Left renal cortex interstitium (tissue), 4 donors: ENCODE data around the gene PPP1R12A. TPM values are rescaled to one million over a fixed set of nuclear protein-coding genes. Genes with fewer than 3 reads are reported as not detected.
"Not testable (repeated sequence)": the region's sequence is repeated elsewhere in the genome, so short reads cannot be mapped to it uniquely, and the experiment has no call there.

ENCODE experiments used
- DNase-seq, 4 donors: peaks; one replicate each; pipeline ENCODE4 v3.0.0-alpha.2; 2013; ENCODE audit warnings: low read depth in 4 of 4, low spot score in 2 of 4, missing footprints in 1 of 4
- polyA plus RNA-seq, 4 donors: library from polyadenylated mRNA; unstranded; fragments of 120-200 nt; gene quantifications; one replicate each; pipeline ENCODE4 v1.2.1, GENCODE V29; 2013; ENCODE audit not compliant: insufficient read length in 4 of 4

The PPP1R12A gene
- polyA plus RNA-seq, 4 donors, result 90.9 to 115 (median 102) TPM

DNA sequence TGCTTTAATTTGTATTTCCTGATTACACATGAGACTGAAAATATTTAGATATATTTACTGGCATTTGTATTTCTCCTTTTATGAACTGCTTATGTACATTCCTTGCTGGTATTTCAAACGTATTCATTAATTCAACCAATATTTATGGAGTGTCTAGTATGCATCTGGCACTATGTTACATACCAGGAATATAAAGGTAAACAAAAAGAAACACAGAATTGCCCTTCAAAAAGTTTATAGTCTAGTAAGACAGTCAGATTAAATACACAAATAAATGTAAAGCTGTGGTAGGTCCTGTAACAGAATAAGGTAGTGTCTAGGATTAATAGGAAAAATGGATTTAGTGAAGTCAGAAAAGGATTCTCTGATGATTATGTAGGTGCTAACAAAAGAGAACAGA lies 87.5 kb downstream of the PPP1R12A start:
- no peak for DNase-seq

DNA sequence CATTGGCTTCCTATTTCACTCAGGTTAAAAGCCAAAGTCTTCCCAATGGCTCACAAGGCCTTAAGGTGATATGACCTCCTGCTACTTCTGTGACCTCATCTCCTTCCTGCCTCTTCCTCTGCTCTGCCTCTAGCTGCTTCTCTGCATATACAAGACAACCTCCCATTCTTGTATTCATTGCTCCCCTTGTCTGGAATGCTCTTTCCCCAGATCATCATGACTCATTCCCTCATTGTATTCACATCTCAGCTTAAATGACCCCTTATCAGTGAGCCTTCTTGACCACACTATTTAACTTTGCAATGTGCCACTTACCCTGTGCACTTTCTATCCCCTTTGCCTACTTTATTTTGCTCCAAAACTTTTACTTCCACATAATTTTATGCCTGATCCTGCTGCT lies 90.2 kb downstream of the PPP1R12A start:
- no peak for DNase-seq

DNA sequence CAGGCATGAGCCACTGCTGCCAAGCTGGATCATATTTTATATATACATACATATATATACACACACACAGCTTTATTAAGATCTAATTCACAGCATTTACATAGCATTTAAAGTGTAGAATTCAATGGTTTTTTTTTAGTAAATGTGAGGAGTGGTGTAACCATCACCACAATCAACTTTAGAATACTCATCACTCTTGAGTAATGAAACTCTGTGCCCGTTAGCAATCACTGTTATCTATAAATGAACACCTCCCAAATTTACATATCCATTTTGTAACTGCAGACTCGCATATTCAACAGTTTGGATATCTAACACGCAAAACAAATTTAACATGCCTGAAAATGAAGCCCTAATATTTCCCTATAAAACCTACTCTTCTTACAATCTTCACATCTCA lies 90.9 kb downstream of the PPP1R12A start:
- DNase-seq, result no peak

DNA sequence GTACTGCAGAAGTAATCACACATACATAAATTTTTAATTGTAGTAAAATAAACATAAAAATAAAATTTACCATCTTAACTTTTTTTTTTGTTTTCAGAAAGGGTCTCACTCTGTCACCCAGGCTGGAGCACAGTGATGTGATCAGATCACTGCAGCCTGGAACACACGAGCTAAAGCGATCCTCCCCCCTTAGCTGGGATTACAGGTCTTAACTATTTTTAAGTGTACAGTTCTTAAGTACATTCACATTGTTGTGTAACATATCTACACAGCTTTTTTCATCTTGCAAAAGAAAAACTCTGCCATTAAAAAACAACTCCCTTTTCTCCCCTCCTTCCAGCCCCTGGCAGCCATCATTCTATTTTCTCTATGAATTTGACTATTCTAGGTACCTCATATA lies 92.3 kb downstream of the PPP1R12A start:
- no peak for DNase-seq

DNA sequence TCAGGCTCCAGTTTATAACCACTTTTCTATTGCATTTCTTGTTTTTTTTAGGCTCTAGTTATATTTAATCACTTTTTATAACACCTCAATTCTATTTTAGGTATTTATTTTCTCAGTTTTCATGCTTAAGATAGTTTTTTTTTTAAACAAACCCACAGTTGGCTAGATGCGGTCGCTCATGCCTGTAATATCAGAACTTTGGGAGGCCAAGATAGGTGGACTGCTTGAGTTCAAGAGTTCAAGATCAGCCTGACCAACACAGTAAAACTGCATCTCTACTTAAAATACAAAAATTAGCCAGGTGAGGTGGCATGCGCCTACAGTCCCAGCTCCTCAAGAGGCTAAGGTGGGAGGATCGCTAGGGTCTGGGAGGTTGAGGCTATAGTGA lies 93.0 kb downstream of the PPP1R12A start:
- DNase-seq, result no peak

DNA sequence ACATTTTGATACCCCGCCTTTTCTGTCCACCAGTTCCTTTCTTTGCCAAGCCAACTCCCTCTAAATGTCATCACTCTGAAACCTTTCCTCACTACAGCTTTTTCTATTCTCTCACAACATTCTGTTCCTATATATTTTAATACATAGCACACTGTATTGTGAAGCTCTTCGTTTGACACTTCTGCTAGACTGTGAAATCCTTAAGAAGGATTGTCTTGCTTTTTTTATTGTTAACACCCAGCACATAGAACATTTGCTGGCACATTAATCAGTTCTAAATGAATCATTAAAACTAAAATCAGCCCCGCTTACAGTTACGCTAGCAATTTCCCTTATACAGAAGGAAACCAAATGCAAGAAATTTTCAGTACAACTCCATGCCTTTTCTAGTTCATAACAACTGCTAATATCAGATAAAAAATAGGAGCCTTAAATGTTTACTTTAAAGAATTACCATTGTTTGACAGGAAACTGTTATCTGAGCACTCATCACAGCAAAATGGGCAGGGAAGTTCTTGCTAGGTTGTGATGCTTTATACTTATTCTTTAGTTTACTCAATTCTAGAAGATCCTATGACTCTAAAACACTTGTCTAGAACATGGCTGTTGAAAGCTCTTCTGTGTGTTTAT lies 93.5 kb downstream of the PPP1R12A start:
- no peak for DNase-seq

DNA sequence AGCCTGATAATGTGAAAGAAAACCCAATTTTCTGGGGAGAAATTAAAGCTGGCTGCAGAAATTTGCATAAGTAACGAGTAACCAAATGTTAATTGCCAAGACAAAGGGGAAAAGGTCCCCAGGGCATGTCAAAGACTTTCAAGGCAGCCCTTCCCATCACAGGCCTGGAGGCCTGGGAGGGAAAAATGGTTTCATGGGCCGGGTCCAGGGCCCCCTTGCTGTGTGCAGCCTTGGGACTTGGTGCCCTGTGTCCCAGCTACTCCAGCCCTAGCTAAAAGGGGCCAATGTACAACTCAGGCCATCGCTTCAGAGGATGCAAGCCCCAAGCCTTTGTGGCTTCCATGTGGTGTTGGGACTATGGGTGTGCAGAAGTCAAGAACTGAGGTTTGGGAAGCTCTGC lies 96.5 kb downstream of the PPP1R12A start:
- no peak for DNase-seq

DNA sequence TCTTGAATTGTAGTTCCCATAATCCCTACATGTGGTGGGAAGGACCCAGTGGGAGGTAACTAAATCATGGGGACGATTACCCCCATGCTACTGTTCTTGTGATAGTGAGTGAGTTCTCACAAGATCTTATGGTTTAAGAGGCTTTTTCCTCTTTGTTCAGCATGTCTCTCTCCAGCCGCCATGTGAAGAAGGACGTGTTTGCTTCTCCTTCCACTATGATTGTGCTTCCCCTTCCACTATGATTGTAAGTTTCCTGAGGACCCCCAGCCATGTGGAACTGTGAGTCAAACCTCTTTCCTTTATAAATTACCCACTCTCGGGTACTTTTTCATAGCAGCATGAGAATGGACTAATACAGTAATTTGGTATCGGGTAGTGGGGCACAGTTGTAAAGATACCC lies 97.3 kb downstream of the PPP1R12A start:
- DNase-seq, result no peak

DNA sequence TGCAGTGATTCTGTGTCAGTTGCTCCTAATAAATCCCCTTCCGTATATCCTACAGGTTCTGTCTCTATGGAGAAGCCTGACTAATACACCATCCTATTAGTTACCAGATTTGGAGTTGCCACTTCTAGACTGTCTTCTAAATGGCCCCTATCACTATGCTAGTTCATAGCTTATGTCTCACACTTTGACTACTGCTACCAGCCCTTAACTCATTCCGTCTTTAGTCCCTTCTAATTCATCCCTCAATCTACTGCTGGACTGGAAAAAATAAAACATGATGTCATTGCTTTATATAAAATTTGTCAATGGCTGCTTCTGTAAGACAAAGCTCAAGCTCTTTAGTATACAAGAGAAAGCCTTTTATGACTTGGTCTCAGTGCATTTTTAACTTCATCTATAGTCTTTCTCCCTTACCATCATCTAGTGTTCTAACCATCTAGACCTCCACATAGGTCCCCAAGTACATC lies 99.5 kb downstream of the PPP1R12A start:
- no peak for DNase-seq

DNA sequence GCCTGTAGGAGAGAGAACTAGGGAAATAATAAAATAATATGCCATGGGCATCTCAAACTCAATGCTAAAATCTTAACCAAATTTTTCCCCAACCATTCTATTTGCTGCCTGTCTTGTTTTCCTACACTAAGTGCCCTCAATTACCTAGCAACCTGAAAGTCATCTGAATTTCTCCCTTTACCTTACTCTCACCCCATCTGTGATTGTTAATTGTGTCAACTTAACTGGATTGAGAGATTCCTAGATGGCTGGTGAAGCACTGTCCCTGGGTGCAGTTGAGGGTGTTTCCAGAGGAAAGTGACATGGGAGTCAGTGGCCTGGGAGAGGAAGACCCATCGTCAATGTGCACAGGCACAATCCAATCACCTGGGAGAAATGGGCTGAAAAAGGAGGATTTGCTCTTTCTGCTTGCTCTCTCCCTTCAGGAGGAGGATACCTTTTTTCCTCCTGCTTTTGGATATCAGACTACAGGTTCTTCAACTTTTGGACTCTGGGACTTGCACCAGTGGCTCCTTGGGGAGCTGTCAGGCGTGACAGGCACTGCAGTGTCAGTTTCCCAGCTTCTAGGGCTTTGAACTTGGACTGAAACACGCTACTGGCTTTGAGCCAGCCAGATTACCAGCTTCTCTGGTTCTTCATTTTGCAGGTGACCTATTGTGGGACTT lies 100.1 kb downstream of the PPP1R12A start:
- DNase-seq, result no peak

DNA sequence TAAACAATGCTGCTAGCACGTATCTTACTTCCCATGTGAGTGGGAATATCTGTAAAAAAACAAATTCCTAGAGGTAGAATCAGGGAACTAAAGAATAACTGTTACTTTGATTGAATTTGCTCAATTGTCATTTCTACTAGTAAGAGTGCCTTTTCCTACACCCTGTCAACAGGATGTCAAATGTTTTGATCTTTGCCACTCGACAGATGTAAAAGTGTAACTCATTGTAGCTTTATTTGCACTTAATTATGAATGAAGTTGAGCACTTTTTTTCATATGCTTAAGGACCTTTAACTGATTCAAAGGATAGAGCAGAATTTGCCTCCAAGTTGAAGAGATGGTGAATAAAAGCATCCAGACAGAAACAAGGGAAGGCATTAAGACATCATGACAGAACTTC lies 104.5 kb downstream of the PPP1R12A start:
- DNase-seq, result no peak

DNA sequence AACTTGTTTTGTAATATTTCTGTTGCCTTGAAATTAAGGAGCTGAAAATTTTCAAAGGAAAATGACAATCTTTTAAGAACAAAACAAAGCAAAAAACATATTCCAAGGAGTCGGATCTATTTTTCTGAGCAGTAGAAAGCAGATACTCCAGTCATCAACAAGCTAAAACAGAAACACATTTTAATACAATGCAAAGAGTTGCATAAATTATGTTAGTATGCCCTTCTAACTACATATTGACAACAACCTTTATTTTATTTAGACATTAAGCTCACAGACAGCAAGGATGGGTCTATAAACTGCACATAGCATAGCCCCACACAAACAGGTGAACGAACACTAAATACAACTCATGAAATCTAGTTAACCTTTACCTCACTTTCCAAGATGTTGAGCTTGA lies 106.0 kb downstream of the PPP1R12A start:
- DNase-seq, result no peak

DNA sequence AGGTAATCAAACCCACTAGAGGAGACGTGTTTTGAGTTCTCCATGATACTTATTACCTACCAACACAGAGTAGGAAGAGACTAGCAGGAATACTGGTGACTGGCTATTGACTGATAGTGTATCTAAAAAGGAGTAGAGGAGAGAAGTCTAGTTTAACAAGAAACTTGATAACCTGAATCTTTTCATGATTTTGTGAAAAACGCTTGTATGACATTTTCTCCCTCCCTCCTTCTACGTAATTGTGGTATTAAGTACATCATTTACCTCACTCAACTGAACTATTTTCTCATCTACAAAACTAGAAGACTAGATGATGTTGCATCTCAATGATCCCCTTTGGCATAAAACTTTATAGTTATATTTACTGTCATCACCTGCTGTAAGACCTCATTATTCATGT lies 107.4 kb downstream of the PPP1R12A start:
- DNase-seq, result no peak

DNA sequence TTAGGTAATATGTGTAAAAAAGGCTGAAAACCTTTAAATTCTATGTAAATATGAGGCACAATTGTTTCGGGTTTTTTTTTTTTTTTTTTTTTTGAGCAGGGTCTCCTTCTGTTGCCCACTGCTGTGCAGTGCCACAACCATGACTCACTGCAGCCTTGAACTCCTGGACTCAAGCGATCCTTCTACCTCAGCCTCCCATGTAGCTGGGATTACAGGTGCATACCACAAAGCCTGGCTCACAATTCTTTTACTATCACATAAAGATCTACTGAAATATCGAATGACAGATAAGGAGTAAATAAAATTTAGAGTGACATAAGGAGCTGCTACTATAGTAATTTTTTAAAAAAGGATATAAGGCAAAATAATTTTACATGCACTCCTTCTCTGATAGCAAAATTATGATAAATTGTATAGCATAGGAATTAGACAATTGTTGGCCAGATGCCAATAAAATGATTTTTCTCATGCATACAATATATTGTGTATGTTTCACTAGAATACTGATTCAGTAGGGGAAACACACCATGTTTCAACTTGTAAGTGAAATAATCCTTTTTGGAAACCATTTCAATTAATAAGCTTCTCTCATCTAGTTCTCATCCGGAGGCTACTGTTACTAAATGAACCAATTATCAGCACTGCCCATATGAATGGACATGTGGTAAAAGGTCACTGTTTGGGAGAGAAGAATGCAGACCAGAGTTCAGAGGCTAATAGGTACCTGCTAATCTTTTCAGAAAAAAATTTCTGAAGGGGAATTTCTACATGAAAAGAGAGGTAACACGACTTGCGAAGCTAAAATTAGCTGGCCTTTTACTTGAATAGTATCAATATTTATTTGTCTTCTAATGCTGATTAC lies 108.4 kb downstream of the PPP1R12A start:
- DNase-seq, result no peak

DNA sequence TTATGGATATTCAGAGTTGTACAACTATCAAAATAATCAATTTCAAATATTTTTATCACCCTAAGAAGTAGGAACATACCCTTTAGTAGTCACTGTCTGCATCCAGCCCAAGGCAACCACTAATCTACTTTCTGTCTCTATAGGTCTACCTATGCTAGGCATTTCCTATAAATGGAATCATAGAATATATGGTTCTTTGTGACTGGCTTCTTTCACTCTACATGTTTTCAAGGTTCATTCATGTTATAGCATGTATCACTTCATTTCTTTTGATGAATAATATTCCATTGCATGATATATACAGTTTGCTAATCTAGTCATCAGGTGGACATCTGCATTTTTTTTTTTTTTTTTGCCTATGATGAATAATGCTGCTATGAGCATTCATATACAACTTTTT lies 112.4 kb downstream of the PPP1R12A start:
- no peak for DNase-seq

DNA sequence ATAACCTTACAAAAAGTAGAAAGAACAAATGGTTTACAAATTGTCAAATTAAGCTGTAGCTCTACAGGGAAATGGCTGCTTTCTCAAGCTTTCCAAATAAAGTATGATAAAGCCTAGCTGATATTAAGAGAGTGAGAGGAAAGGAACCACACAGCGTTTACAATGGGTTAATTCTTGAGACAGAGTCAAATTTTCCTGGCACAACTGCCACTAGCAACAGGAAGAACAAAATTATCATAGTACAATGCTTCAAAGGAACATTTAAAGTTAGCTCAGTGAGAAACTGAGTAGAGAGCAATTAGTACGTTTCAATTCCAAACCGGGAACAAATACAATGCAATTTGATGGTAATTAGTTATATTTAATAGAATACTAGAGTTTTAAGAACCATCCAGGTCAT lies 116.0 kb downstream of the PPP1R12A start:
- DNase-seq, result no peak

DNA sequence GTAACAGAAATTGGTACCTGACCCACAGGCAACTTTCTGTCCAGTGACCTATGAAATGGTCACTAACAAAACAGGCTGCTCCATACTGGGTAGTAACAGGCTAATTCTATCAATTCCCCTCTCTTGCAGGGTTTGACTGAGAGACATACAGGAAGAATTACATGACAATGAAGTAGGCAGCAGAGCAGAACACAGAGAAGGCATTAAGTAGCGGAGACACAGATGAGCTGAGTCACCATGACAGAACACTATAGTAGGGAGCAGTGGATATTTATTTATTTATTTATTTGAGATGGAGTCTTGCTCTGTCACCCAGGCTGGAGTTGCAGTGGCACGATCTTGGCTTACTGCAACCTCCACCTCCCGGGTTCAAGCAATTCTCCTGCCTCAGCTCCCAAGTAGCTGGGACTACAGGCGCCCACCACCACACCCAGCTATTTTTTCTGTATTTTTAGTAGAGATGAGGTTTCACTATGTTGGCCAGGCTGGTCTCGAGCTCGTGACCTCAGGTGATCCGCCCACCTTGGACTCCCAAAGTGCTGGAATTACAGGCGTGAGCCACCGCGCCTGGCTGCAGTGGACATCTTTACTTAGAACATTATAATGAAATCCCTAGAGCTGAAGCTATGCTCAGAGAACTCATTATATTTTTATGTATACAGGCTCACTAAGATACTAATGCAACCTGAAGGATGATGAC lies 150.4 kb downstream of the PPP1R12A start:
- not testable (repeated sequence) for DNase-seq

DNA sequence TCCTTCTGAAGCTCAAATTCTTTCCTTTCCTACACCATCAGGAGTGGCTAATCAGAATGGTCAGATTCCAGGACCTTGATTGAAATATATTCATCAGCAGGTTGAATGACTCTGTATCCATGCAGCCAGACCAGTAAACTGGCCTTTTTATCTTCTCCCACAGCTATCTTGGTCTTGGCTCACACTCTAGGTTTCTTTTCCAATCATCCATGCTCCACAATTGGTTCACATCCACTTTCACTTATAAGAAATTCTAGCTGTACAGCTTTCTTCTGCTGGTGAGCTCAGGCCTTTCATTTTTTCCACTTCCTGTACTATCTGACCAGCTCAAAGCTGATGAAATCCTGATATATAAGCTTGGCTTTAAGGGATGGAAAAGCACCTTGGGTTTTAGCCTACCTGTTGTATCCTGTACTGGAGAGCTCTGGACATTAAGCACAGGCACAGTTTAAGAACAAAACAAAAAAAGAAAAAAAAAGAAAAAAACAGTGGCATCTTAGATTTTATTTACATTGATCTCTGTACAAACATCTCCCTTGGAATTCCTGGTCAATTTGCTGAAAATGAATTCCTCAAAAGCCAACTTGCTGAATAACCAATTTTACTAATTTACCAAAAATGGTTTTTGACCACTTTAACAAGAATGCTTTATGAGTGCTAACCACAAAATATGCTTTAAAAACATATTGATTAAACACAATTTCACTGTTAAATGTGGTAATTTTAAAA lies 152.6 kb downstream of the PPP1R12A start:
- no peak for DNase-seq

DNA sequence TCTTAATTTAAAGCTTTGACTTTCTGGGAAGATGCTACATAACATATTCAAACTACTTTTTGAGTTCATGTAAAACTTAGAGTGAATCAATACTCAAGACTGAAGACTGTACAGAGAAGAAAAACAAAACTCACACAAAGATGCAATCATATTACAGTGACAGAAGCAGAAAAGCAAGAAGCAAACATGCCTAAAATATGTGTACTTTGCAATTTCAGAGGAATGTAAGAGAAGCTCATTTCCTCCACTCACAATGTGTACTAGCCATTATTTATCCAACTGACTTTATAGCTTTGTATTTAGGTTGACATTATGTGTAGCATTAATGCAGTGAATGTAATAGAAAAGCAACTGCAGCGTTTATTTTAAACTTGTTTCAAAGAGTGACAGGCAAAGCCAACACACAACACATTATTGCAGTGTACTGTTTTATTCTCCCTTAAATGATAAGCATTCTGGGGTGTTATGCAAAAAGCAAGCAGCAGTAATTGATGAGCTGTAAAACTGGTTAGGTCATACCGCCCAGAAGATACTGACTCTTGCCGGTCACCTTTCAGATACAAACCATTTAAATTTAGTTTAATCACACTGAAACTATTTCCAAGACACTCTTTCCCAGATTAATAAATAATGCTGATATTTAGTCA lies 156.0 kb downstream of the PPP1R12A start:
- no peak for DNase-seq

DNA sequence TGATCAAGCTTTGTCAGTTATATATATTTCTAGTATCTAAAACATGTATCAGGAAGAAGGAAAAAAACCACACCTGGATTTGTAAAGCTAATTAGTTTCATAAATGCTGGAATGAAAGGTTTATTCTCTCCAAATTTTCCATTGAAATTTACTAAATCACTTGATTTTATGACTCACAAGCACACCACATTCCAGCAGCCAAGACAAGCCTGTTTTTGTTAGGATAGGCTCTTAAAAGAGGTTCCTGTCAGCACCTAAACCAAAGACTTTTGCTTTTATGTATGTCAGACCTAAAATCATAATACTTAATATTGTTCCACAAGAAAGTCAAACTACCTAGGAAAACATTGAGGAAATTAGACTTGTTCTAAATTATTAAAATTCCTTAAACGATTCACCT lies 158.8 kb downstream of the PPP1R12A start:
- DNase-seq, result no peak
